ENCODE data around the gene MCU. TPM values are rescaled to one million over a fixed set of nuclear protein-coding genes. Genes with fewer than 3 reads are reported as not detected.
"Not testable (repeated sequence)": the region's sequence is repeated elsewhere in the genome, so short reads cannot be mapped to it uniquely, and the experiment has no call there.

Gene MCU
- total RNA-seq, 1 experiment from 2014 or later = 19.2 TPM

DNA sequence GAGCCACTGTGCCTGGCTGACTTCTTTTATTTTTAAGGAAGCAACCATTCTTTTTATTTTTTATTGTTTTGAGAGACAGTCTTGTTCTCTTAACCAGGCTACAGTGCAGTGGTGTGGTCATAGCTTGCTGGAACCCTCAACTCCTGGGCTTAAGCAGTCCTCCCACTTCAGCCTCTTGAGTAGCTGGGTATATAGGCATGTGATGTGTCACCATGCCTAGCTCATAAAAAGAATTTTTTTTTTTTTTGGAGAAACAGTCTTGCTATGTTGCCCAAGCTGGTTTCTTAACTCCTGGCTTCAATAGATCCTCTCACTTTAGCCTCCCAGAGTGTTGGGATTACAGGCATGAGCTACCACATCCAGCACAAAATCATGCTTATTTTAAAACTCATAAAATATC is 5.8 kb downstream of the MCU start:
- ChIA-PET POLR2A (interaction anchor here (1.2 kb wide), 1 partner anchor 149 kb away, joined by 3 read pairs; no protein-coding TSS in a partner anchor), CTCF (interaction anchor here (0.6 to 7.1 kb wide), 4 partner anchors 137 to 333 kb away, joined by 3 to 95 read pairs (median 3); no protein-coding TSS in a partner anchor)
- no TSS peak for BruUV-seq (replicated peaks)

DNA sequence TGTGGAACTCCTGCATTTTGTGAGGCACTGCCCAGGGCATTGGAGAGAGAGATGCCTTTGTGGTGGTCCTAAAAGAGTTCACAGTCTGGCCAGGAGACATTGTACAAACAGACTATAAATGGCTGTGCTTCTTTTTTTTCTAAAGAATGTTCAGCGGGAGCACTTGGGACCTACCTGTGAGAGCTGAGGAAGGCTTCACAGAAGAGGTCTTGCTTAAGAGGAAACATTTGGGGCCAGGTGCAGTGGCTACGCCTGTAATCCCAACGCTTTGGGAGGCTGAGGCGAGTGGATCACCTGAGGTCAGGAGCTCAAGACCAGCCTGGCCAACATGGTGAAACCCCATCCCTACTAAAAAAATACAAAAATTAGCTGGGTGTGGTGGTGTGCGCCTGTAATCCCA is 10.5 kb downstream of the MCU start:
- H3K27me3 Mint-ChIP-seq (ENCODE audit: insufficient read depth, unreplicated experiment); H3K4me1 Mint-ChIP-seq (ENCODE audit: insufficient read depth, unreplicated experiment); BruUV-seq (replicated peaks); H3K9me3 Mint-ChIP-seq (ENCODE audit: unreplicated experiment); H3K27ac Mint-ChIP-seq (ENCODE audit: low read depth, unreplicated experiment); DNase-seq (ENCODE audit: unreplicated experiment); intact Hi-C loops (cut with micrococcal nuclease); H3K36me3 Mint-ChIP-seq (ENCODE audit: insufficient read depth, unreplicated experiment); H3K4me3 Mint-ChIP-seq (ENCODE audit: unreplicated experiment): not testable (repeated sequence)
- ChIA-PET POLR2A (interaction anchor here (0.7 to 1.2 kb wide), 2 partner anchors 9 to 14 kb away, joined by 3 to 4 read pairs; no protein-coding TSS in a partner anchor), CTCF (interaction anchor here (0.7 kb wide), 1 partner anchor 9 kb away, joined by 4 read pairs; no protein-coding TSS in a partner anchor)

More for the DNA sequence above, 5.8 kb downstream of the MCU start:
- no peaks in the 10 kb centered on the region for H3K9me3 Mint-ChIP-seq (ENCODE audit: unreplicated experiment)
- H3K4me1 Mint-ChIP-seq (ENCODE audit: insufficient read depth, unreplicated experiment) = peaks cover 29% of the 10 kb centered on the region
- TF ChIP-seq, protein P1, sequence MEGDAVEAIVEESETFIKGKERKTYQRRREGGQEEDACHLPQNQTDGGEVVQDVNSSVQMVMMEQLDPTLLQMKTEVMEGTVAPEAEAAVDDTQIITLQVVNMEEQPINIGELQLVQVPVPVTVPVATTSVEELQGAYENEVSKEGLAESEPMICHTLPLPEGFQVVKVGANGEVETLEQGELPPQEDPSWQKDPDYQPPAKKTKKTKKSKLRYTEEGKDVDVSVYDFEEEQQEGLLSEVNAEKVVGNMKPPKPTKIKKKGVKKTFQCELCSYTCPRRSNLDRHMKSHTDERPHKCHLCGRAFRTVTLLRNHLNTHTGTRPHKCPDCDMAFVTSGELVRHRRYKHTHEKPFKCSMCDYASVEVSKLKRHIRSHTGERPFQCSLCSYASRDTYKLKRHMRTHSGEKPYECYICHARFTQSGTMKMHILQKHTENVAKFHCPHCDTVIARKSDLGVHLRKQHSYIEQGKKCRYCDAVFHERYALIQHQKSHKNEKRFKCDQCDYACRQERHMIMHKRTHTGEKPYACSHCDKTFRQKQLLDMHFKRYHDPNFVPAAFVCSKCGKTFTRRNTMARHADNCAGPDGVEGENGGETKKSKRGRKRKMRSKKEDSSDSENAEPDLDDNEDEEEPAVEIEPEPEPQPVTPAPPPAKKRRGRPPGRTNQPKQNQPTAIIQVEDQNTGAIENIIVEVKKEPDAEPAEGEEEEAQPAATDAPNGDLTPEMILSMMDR (IDR thresholded peaks at IDR 0.05; ENCODE audit: unreplicated experiment) = no peak
- H3K27me3 Mint-ChIP-seq (ENCODE audit: insufficient read depth, unreplicated experiment) = no peaks in the 10 kb centered on the region
- H3K4me3 Mint-ChIP-seq (ENCODE audit: unreplicated experiment) = no peak overlapping the region
- H3K36me3 Mint-ChIP-seq (ENCODE audit: insufficient read depth, unreplicated experiment) = no peaks in the 10 kb centered on the region
- H3K27ac Mint-ChIP-seq (ENCODE audit: low read depth, unreplicated experiment) = no peak overlapping the region
- DNase-seq (ENCODE audit: unreplicated experiment) = no peak
- intact Hi-C loops (cut with micrococcal nuclease) = no loop called here

DNA sequence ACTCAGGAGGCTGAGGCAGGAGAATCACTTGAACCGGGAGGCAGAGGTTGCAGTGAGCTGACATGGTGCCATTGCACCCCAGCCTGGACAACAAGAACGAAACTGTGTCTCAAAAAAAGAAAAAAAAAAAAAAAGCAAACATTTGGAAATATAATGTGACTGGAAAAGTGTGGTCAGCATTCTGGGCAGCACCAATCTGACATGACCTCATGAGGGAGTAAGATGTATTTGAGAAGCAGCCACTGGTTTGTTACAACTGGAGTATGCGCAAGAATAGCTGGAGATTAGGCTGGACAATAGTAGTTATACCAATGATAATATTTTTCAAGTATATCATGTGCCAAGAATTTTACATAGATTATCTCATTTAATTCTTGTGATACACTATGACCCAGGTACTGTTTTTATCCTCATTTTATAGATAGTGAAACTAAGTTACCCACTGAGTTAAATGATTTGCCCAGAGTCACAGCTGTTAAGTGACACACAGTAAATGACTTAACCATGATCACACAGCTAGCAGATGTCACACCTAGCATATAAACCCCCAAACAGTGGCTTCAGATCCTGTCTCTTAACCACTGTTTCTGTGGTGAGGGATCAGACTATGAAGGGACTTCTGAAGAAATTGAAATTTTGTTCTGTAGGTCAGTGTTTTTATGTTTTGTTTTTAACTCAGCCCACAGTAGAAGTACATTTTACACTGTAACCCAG is 11.1 kb downstream of the MCU start:
- intact Hi-C loops (cut with micrococcal nuclease) = no loop called here
- POLR2A ChIA-PET = interaction anchor here (0.7 to 1.2 kb wide), 2 partner anchors 10 to 13 kb away, joined by 3 to 4 read pairs; no protein-coding TSS in a partner anchor
- Mint-ChIP-seq H3K4me1 (ENCODE audit: insufficient read depth, unreplicated experiment) (no peaks in the 10 kb centered on the region), H3K36me3 (ENCODE audit: insufficient read depth, unreplicated experiment) (no peaks in the 10 kb centered on the region), H3K27ac (ENCODE audit: low read depth, unreplicated experiment) (no peak overlapping the region), H3K27me3 (ENCODE audit: insufficient read depth, unreplicated experiment) (no peaks in the 10 kb centered on the region), H3K9me3 (ENCODE audit: unreplicated experiment) (no peaks in the 10 kb centered on the region), H3K4me3 (ENCODE audit: unreplicated experiment) (no peak overlapping the region)
- BruUV-seq (replicated peaks) = no TSS peak
- DNase-seq (ENCODE audit: unreplicated experiment) = no peak
- CTCF ChIA-PET = interaction anchor here (0.7 kb wide), 1 partner anchor 9 kb away, joined by 4 read pairs; no protein-coding TSS in a partner anchor
- TF ChIP-seq, protein P1 (IDR thresholded peaks at IDR 0.05; ENCODE audit: unreplicated experiment) = no peak

DNA sequence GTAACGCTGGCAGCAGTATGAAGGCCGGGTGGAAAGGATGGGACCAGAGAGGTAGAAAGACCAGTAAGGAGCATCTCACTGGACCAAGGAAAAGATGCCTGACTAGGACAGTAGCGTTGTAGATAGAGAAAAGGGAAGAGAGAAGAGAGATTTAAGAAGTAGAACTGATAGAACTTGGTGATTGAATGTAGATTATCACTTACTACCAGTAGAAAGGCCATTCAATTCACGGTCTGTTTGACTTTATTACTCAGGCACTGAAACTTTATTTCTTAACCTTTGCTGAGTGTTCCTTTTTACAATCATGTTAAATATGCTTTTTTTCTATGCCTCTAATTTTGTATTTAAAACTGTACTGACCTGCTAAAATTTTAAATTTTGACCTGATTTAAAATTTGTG is 12.2 kb downstream of the MCU start:
- ChIA-PET CTCF (interaction anchor here (0.9 kb wide), 1 partner anchor 11 kb away, joined by 3 read pairs; no protein-coding TSS in a partner anchor), POLR2A (no interaction called here)
- no peaks in the 10 kb centered on the region for H3K27me3 Mint-ChIP-seq (ENCODE audit: insufficient read depth, unreplicated experiment)
- no peak overlapping the region for H3K27ac Mint-ChIP-seq (ENCODE audit: low read depth, unreplicated experiment)
- DNase-seq (ENCODE audit: unreplicated experiment) = no peak
- TF ChIP-seq, protein P1 (IDR thresholded peaks at IDR 0.05; ENCODE audit: unreplicated experiment) = no peak
- H3K36me3 Mint-ChIP-seq (ENCODE audit: insufficient read depth, unreplicated experiment) = no peaks in the 10 kb centered on the region
- intact Hi-C loops (cut with micrococcal nuclease) = no loop called here
- H3K4me1 Mint-ChIP-seq (ENCODE audit: insufficient read depth, unreplicated experiment) = no peaks in the 10 kb centered on the region
- no peak overlapping the region for H3K4me3 Mint-ChIP-seq (ENCODE audit: unreplicated experiment)
- no TSS peak for BruUV-seq (replicated peaks)
- no peaks in the 10 kb centered on the region for H3K9me3 Mint-ChIP-seq (ENCODE audit: unreplicated experiment)

Data from MCF 10A (cell line).